SIG-M5 treated with dmso at 0.1 percent for 504 hours (cell line): ENCODE measurements around the gene RBPJ.

ENCODE experiments used
- DNase-seq: peaks from one replicate; lab custom pipeline; 2025; ENCODE audit not compliant: unreplicated experiment; lab: John Stamatoyannopoulos, UW

Gene RBPJ

DNA sequence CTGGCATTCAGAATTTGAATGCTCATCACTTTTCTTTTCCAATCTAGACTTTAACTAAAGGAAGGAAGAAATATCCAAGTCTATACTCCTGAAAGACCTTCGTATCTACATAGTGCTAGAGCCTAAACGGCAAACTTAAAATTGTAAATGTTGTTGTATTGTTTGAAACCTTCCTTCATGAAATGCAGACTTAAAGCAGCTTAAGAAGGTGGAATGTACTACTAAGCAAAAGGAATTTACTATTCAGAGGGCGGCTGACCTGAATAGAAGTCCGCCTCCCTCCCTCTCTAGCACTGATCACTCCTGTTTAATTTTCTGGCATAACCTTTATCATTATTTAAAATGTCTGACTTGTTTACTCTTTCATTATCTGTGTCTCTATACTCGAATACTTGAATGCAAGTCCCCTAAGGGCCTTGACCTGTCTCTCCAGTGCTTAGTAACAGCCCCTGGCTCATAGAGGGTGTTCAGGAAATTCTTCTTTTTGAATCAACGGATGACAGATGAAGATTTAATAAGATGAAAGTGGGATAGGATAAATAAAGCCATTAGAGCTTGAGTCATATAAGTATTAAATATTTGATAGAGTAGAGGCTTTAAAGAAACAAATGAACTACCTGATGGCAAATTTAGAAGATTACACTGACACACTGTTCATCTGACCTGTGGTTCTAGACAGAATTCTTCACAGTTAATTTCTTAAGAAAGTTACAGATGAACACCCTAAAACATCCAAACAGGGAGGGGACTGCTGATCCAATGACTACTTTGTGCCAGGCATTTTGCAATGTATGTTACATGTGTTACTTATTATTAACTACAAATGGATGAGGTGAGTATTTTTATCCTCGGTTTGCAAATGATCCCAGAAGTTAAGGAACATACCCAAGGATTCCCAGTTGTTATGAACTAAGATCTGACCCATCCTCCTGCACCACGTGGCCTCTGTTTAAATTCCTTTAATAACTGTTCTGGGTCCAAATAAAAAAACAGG lies 20.2 kb upstream of the RBPJ start:
- no peak for DNase-seq

DNA sequence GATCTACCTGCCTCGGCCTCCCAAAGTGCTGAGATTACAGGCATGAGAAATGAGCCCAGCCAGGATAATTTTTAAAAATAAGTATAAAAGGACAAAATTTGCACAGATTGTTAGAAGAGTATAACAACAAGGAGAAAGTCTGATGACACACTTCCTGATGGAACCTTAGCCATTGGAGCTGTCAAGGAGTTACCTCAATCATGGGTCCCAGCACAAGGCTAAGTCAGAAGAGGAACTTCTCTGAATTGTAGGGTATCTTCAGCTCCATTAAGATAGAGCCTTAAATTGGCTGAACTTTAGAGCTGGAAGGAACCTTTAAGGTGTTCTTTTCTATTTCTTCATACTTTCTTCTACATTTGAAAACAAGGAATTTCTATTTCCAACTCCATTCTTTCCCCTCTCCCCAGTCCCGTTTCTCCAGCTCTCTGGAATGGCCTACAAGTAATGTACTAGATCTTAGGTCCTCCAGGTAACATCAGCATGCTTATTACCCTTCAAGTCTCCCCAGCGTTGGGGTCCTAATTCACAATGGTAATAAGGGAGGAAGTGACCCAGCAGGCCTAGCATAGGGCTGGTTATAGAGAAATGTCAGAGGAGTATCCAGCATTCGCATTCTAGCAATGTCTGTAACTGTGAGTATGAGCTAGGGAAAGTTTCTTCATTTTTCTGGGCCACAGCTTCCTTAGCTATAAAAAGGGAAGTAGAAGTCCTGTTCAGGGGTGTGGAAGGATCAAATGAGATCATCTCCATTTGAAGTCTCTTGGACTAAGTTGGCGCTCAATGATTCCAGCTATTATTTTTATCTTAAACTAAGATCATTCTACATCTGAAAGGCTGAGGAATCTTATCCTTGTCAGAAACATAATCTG lies 18.5 kb upstream of the RBPJ start:
- DNase-seq, result peak; percentile 92

DNA sequence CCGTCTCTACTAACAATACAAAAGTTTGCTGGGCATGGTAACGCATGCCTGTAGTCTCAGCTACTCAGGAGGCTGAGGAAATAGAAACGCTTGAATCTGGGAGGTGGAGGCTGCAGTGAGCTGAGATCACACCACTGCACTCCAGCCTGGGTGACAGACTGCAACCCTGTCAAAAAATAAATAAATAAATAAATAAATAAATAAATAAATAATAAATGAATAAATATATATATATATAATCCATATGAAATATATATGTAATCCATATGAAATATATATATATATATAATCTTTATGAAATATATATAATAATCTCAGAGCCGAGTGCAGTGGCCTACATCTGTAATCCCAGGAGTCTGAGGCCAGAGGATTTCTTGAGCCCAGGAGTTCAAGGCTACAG lies 17.8 kb upstream of the RBPJ start:
- DNase-seq, result no peak

DNA sequence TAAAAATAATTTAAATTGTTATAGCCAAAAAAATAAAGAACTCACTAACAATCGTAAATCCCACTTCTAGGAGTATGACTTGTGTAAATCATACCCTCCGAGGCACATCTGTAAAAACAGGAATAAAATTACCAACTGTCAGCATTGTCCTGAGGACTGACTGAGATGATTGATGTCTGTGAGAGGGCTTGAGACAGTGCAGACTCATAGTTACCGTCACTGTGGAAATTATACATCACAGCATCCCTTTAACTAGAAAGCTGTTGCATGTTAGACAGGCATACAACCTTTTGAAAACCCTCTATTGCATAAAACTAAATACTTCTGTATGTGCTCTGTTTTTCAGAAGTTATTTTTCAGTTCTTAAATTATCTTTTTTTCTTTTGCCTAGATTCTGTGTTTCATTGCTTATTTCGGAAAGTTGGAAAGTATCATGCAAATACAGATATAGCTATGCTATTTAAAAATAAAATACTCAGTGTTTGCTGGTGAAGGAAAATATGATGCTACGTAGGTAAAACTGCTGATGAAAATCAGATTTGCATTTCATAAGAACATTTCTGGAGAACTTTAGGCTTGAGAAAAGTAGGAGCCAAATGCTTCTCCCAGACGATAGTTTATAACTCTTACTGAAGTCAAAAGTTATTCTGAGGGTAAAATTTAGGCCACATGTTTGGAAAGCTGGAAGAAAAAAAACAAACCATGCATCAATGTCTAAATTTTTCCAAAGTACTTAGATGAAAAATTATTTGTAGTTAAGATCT lies 13.6 kb upstream of the RBPJ start:
- no peak for DNase-seq

DNA sequence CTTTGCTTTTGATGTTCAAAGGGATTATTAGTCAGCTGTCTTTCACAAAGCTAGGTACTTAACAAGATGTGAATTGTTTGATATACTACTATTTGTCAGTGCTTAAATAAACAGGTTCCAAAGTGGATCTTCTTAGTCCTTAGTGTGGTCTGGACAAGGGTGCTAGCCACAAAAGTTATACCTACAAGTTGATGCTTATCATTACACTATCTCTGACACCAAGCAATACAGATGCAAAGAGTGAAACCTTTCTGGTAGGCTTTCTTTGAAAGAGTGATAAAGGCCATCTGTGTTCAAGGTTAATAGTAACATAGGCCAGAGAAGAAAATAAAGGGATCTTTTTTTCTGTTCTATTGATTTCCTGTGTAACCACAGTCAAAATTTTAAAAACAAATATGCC lies 12.2 kb upstream of the RBPJ start:
- DNase-seq, result no peak

DNA sequence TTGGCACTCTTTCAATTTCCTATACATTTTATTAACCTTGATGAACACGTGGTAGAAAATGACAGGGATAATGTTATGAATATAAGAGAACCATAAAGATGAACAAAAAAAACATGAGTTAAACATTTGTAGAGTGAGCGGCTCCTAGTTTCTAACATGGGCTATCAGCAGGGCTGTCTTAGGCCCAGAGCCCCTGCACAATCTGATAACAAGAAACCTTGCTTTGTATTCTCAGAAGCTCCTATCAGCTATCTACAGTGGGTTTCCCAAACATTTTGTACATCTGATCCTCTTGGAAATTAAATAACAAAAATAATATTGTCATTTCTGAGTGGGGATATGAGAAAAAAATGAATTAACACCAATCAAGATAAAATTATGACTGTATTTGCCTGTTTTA lies 10.6 kb upstream of the RBPJ start:
- no peak for DNase-seq

DNA sequence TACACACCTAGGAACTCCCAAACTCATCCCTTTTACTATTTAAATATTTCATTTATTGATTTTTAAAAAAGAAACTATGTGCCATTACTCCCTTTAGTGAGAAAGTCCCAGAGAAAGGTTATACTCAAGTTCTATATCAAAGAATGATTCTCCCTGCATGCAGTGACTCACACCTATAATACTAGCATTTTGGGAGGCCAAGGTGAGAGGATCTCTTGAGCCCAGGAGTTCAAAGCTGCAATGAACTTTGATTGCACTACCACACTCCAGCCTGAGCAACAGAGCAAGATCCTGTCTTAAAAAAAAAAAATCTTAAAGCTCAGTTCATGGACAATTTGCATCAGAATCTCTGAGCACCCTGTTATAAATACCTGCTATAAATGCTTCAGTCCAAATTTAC lies 9.2 kb upstream of the RBPJ start:
- DNase-seq, result no peak

DNA sequence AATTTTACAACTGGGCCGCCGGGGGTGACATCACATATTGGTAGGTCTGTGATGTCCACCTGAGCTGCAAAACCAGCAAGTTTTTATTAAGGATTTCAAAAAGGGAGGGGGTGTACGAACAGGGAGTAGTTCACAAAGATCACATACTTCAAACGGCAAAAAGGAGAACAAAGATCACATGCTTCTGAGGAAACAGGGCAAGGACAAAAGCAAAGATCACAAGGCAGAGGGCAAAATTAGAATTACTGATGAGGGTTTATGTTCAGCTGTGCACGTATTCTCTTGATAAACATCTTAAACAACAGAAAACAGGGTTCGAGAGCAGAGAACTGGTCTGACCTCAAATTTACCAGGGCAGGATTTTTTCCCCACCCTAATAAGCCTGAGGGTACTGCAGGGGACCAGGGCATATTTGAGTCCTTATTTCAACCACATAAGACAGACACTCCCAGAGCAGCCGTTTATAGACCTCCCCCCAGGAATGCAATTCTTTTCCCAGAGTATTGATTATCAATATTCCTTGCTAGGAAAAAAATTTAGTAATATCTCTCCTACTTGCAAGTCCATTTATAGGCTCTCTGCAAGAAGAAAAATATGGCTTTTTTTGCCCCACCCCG lies 5.4 kb upstream of the RBPJ start:
- DNase-seq, result peak; percentile 26

DNA sequence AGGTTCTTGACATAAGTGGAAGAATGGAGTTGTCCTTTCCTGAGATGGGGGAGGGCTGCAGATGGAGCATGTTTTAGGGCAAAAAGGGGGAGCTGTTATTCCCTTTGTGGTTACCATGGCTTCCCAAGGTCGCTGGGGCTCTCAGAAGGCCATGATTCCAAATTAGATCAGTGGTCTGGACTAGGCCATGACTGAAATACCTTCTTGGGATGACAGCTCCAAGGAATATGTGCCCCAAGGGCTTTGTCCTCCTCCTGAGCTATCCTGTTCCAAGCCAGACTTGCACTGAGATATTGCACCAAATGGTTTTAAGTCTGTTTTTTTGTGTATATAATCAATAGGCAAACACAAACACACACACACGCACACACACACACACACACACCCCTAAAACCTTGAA lies 3.0 kb upstream of the RBPJ start:
- DNase-seq, result no peak

DNA sequence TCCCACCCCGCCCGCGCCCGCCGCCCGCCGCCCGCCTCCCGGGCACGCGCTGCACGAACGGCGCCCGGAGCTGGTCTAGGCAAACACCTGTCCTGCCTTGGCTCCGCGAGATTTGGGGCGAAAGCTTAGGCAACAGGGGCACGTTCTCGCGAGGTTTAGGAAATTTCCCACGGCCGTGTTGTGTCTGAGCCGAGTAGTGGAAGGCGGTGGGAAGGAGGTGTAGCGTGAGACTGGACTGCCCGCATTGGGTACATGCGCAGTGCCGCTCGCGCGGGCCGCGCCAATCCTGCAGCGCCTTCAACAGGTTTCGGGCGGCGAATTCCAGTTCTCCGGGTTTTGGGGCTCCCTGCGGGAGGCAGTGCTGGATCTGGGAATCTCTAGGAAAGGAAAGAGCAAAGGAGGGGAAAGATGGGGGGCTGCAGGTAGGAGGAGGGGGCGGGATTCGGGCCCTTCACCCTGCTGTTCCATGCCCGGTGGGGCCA lies 1.3 kb upstream of the RBPJ start:
- DNase-seq, result peak; percentile 98

DNA sequence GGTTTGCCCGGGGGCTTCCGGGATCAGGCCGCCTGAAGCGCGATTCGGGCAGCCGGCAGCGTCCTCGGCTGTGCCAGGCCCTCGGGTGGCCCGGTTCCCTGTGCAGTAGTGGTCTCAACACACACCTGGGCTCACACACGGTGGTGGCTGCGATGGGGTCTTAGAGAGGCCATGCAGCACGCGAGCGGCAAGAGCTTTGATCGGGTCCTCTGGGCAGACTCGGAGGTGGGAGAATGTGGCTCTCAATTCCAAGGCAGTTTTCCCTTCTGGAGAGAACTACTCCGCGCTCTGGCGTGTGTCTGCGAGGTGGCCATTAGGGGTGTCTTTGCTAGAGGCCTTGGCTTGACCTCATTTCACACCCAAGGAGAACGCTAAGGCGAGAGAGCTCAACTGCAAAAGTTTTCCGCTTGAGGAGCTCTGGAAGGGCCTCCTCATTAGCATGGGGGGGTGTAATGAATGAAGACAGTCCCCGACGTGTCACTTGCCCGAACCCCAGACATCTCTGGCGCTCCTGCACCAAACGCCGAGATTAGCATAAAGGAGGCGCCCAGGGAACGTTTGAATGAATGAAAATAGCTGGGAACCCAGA lies 771 bp upstream of the RBPJ start:
- peak; percentile 59 for DNase-seq

DNA sequence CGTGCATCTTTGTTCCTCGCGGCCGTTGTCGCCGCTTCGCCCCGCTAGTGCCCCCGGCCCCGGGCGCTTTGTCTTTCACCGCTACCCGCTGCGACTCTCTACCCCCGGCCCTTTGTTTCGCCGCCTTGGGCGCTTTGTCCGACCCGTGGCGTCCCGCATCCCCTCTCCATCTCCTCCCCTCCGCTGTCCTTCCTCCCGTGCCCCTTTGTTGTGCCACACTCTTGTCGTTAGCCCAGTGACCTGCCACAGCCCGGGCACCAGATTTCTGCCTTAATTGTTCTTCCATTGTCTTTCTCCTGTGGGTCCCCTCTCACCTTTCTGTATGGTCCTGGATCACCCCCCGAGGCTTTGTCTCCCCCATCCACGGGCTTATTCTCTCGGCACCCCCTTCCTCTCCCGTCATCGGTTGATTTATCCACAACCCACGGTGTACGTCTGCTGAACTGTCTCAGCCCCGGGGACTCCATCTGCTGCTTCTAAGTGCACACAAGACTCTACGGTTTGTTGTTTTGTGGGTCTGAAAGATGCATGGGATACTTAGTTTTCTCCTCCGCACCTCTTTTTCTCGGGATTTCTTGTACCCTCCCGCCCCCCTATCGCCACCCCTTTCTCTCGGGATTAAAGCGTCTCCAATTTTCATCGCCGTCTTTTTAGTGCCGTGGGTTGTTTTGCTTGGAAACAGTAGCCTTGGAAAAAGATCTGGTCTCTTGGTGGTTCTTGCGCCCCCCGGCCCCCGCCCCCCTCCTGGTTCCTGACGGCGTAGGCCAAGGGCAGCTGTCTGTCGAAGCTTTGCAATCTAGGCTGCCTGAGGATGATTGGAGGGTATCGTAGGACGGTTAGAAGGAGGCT lies 783 bp downstream of the RBPJ start:
- peak; percentile 49 for DNase-seq

DNA sequence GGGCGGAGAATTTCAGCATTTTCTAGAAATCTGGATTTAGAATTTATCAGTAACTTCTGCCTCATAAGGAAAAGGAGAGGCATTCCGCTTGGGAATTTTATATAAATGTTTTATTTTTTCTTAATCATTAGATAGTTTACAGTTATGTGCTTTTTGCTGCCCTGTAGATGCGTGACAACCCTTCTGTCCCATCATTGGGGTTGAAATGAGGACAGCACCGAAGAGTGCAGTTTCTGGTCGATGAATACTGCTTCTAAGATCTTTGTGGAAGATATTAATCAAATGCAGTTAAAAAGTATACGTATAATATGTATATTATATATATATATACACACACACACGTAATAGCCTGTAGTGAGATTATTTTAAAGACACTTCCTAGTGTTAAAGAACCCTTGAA lies 1.5 kb downstream of the RBPJ start:
- no peak for DNase-seq

DNA sequence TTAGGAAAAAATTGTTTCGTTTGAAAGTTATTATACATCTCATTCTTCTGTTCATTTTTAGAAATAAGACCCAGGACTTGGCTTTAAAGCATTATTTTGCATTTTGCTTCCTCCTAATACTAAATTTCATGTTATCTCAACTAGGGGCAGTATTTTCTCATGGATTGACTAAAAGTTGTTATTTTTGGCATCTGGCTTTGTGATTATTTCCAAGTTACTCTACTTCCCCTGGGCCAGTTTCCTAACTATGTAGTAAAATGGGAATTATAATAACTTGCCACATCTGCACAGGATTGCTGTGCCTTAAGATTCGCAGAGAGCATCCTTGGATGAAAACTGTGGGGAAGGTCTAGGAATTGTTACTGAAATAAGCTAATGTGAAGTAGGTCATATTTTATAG lies 3.0 kb downstream of the RBPJ start:
- no peak for DNase-seq

DNA sequence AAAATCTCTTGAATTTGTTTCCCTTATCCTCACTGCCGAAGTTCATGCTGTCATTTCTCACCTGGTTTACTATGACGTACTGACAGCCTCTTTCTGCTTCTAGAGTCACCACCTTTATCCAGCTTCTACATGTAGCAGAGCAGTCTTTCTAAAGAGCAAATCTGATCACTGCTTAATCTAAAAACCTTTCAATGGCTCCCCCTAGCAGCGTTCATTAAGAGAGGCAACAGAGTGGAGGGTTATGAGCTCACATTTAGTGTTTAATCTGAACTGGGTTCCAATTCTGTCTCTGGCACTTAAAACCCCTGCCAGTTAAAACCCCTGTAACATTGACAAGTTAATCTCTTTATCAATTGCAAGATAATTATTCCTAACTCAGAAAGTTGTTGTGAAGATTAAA lies 4.4 kb downstream of the RBPJ start:
- peak; percentile 55 for DNase-seq

DNA sequence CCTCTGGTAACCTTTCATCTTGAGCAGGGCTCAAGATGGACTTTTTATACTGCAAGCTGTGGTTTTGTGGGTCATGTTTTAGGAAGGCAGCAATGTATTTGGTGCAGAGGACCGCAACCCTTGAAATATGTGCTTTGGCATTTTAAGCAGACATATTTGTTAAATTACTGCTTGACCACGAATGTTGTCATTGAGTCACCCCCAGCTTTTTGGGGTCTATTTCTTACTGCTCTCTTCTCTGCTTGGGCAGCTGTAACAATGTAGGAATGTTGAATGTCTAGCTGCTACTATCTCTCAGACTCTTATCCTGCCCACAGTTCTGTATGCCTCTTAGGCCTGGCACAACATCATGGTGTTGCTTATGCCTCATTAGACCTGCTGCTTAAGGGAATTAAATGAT lies 6.0 kb downstream of the RBPJ start:
- DNase-seq, result no peak

DNA sequence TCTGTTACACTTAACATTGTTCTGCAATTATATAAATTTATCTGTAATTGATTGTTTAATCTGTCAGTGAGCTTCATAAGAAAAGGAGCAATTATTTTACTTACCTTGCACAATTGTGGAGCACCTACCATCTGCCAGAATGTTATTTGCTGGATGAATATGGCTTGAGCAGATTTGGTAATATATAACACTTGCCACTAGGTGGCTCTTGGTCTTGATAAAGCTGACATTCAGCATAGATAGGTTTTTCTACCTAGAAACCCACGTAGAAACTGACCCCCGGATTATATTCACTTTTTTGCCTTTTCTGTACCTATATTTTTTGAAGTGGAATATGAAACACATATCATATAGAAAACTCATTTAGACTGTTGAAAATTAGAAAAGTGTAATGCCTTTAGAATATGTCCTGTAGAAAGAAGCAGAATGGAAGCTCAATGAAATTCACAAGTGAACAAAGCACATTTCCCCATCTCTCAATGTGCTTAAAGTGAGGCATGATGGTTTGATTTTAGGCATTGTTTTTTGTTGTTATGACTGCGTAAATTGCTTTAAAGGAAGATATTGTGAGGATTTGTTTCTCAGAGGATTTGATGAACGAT lies 9.5 kb downstream of the RBPJ start:
- peak; percentile 59 for DNase-seq

DNA sequence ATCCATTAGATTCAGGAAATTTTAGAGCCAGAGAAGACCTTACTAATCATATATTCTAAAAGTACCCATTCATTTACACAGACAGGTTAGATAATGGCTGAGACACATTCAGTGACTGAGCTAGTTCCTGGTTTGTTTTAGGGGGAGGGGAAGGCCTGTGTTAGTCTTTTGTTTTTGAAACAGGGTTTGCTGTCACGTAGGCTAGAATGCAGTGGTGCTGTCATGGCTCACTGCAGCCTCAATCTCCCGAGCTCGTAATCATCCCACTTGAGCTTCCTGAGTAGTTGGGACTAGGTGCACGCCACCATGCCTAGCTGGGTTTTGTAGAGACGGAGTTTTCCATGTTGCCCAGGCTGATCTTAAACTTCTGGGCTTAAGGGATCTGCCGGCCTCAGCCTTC lies 10.1 kb downstream of the RBPJ start:
- no peak for DNase-seq

DNA sequence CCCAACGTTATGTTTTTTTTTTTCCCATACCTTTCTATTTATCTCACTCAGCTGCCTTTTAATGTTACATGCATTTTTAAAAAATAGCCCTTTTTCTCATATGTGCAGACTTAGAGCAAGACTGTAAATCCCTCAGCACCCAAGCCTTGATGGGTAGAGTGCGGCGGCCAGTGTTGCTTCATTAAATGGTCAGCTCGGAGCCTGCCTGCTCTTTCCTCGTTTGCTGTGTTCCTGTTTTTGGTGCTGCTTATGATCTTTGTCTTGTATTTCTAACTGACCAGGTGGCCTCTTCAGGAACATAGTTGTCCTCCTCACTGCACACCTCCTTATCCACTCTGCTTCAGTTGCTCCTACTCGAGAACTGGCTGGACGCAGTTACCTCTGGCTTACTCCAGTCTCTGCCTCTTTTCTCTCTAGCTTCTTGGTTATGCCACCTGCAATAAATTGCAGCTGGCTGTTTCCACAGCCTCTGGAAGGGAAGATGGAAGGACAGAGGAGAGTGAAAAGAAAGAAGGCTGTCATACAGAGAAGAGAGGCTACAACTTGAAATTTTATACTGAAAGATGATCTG lies 10.7 kb downstream of the RBPJ start:
- no peak for DNase-seq
